GM21447 (cell line): ENCODE data around the gene NACC1.

Experiments used
- ATAC-seq: cut with Tn5 transposase; IDR thresholded peaks from one replicate; pipeline ENCODE4 v1.9.1; 2021; ENCODE audit not compliant: unreplicated experiment

Gene NACC1

DNA sequence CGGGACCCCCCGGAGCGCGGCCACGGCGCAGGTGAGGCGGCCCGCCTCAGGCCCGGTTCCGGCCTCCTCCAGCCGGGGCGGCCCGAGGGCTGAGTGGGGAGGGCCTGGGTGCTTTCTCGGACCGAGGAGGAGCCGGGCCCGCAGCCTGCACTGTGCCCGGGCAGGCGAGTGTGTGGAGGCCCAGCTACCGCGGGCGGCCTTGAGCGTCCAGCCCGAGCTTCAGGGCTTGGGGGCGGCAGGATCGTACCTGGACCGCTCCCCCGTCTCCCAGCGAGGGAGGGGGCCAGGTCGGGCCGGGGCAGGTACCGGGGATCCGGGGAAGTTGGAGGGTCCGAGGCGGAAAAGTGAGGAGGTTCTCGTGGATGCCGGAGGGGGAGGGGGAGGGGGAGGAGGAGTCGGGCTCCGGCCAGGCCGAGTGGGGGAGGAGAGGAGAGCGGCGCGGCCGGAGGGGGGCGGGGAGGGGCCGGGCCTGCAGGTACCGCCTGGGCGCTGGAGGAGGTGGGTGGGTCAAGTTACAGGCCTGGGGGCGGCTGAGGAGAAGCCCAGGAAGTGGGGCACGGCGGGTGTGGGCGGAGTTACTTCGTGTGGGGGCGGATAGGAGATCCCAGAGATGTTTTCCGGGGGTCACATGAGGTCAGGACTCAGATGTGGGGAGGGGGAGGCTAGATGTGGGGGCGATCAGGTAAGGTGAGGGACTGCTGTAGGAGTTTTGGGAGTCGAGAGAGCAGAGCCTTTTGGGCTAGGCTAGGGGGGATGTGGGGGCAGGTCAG is 545 bp downstream of the NACC1 start:
- no peak for ATAC-seq

DNA sequence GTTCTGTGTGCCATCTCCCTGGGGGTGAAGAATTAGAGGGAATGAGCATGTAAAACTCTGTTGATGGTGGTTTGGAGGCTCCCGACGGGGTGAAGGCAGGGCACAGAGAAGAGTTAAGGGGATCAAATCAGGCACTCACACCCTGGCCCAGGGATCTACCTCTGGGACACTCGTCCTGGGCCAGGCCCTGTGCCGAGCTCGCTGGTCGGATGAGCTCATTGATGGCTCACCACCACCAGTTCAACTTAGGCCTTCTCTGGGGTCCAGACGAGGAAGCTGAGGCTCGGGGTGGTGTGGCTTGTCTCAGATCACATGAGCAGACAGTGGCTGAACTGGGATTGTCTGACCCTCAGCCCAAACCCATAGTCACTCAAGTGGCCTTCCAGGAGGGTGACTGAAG is 1.6 kb downstream of the NACC1 start:
- ATAC-seq = no peak

DNA sequence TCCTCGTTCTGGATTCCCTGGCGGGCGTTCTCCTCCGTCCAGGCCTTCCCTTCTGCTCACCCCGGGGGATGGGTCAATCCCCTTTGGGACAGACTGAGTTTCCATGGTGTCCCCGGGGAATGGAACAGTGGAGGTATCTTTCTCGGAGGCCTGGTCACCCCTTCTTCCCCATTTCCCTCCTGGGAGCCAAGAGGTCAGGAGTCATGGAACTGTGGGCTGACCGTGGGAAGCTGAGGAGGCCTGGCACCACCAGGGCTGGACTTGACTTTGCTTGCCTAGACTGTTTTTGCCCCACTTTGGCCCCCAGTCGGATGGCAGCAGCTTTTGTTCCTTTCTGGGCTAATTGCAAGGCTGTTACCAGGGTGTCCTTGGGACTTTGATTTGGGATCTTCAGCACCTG is 2.0 kb downstream of the NACC1 start:
- ATAC-seq = no peak

DNA sequence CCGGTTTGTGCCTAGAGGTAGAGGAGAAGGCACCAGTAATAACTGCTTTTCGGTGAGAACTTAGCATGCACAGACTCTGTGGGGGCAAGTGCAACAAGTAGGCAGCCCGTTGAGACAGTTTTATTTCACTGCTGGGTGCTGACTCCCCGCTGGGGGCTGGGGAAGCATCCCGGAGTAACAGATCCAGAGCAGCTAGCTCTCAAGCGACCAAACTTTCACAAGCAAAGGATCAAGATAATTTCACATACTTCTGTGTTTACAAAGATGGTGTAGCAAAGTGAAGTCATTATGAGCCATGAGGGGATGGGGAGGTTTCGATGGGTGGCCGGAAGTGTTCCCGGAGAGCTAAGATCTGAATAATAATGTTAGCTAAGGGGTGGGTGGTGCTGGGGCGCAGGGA is 2.8 kb downstream of the NACC1 start:
- ATAC-seq = no peak

DNA sequence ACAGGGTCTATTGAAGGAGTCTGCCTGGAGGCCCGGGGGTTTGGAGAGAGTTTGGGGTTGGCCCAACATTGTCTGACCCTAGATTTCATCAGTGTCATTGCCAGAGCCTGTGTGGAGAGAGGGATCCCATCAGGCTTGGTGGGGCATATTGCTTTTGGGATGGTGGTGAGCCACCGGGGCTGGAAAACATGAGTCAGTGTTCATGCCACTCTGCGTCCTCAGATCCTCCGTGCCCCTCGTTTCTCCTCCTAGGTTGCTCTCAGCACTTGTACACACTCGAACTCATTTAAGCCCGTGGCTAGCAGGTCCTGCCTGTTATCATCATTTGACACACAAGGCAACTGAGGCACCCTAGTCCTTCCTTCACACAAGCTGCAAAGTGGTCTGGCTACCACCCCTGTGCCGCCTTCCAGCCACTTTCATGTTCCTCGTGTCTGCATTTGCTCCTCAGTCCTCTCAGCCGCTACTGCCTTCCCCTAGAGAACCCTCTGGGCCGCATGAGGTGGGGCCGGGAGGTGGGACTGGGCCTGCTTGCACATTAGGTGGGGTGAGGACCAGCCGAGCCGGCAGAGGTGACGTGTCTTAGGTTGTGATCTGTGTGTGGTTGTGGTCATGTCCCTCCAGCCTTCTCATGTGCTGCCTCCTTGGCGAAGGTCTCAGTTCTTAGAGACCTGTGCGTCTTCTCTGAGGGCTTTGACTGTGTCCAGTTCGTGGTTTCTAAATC is 3.6 kb downstream of the NACC1 start:
- no peak for ATAC-seq

DNA sequence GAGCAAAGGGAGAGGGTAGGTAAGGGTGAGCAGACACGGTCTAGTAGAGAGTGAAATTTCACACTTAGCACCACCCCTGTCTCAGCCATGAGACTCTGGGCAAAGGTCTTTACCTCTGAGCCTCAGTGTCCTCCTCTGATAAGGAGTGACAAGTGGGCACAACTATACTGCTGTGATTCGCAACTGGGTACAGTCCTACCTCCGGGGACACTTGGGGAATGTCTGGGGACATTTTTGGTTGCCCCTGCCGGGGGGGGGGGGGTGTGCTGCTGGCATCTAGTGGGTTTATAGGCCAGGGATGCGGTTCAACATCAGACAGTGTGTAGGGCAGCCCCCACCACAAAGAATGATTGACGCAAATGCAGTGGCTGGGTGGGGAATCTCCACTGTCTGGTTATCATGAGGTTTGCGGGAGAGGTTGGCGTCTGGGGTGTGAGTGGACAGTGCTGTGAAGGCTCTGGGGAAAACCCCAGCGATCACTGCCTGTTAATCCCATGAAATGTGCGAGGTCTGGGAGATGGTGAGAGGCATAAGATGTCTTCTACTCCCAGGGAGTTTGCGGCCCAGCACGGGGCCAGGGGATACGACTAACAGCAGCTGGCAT is 4.3 kb downstream of the NACC1 start:
- ATAC-seq = no peak

DNA sequence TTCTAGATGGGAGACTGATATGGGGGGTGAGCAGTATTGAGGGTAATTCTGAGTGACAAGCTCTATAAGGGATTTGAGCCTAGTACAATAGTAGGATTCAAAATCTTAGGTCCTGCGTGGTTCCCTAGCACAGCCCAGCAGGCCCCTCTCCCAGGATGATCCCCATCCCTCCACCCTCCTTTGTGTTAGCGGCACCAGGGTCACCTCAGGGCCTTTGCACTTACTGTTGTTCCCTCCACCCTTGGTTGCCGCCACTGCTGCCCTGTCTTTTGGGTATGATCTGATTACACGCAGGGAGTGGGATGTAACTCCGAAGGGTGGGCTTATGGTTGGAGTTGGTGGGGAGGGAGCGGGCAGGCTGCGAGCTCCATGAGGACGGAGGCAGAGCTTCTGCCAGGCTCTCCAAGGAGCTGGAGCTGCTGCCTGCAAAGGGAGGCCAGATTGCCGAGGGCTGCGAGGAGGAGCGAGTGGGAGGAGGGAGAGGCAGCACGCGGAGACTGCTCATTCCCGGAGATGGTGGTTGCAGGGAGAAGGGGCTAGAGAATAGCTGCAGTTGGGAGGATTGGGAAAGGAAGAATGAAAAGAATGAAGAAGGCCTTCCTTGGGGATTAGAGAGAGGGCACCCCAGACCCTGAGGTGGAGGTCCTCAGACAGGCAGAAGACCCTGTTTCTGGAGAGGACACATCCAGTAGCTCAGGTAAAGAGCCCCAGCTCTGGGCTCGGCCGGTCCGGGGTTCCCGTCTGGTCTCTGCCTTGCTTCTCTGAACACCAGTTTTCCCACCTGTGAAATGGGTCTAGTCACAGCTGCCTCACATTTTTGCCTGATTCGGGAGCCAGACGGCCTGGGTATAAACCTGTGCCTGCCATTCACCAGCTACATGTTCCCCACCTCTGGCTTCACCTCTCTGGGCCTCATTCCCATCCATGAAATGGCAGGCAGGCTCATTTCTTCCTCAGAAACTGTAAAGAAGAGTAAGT is 5.2 kb downstream of the NACC1 start:
- no peak for ATAC-seq

DNA sequence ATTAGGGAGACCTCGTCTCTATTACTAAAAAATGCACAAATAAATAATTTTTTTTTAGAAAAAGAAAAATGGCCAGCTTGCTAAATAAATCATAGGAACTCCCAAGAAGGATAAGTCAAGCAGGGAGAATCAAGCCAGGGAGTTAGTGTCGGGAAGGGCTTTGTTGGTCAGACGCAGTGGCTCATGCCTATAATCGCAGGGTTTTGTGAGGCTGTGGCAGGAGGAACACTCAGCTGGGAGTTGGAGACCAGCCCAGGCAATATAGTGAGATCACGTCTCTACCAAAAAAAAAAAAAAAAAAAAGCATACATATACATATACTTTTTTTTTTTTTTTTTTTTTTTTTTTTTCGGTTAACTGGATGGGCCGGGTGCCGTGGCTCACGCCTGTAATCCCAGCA is 9.0 kb downstream of the NACC1 start:
- ATAC-seq = no peak

DNA sequence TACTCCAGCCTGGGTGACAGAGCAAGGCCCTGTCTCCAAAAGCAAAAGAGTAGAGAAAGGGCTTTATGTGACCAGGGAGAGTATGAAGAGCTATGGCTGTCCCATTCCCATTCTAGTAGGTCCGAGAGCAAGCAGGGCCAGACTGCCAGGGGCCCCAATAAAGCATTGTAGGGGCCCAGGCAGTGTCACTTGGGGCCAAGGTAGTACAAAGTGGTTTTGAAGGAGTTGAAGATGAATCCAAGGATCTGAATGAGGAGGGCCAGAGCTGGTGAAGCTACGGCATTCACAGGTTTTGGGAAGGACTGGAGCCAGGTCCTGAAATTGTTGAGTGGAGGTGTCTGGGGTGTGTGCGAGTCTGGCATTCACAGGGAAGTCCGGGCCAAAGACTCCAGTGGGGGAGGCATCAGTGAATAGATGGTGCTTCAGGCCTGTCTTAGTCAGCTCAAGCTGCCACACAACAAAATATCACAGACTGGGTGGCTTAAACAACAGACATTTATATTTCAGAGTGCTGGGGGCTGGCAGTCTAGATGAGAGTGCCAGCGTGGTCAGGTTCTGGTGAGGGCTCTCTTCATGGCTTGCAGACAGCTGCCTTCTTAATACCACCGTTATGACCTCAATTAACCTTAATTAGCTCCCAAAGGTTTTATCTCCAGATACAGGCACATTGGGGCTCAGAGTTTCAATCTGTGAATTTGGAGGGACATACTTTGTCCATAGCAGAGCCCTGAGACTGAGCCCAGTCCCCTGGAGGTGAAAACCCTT is 9.9 kb downstream of the NACC1 start:
- ATAC-seq = no peak

DNA sequence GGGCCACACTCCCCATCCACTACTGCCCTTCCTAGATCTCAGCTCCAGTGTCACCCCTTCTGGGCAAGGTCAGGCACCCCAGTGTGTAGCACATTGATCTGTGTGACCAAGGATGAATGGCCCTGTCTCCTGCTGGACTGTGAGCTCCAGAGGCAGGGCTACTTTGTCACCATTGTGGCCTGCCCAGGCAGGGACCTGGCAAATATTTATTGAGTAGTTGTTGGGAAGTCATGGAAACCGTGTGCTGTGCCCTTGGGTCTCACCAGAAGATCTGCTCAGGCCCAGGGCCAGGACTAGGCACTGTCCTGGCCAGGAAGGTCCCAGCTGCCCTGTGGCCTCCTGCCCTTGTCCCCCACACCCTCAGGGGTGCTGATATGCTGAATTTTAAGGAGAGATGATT is 10.5 kb downstream of the NACC1 start:
- no peak for ATAC-seq

DNA sequence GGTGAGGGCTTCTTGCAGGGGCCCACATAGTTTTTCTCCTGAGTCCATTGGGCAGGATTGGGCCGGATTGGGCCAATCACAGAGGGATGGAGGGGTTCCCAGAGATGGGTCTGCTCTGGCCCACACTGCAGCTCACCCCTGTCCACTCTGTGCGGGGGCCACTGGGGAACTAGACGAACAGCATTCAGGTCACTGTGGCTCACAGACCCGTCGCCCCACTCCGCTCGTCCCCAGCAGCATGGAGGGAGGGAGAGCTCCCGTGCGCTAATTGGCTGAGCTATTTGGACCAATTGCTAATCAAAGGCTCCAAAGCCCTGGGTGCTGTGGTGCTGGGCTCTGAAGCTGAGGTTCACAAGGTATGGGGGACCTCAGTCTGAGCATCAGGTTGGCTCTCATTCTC is 11.3 kb downstream of the NACC1 start:
- ATAC-seq = no peak

DNA sequence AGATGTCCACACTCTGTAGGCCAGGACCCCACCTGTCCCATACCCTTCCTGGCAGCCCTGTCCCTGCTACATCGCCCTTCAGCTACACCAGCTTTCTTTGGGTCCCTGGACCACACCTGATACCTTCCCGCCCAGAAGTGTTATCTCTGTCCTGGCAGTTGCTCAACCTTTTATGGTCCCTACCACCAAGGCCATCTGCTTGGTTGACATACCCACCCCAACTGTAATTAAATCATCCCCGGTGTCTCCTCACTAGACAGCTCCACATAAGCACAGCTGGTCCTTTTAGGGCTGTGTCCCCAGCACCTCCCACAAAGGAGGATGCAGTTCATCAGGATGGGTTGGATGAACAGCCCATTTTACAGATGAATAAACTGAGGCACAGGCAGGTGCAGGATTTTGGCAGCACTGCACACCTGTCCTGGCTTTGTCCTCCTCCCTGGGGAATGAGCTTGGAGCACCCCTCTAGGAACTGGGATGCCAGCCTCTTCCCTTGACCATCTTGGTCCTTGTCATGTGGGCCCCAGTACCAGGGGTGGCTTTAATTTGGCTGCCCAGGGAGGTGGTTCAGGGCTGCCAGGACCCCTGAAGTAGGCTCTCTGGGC is 12.9 kb downstream of the NACC1 start:
- ATAC-seq = no peak

DNA sequence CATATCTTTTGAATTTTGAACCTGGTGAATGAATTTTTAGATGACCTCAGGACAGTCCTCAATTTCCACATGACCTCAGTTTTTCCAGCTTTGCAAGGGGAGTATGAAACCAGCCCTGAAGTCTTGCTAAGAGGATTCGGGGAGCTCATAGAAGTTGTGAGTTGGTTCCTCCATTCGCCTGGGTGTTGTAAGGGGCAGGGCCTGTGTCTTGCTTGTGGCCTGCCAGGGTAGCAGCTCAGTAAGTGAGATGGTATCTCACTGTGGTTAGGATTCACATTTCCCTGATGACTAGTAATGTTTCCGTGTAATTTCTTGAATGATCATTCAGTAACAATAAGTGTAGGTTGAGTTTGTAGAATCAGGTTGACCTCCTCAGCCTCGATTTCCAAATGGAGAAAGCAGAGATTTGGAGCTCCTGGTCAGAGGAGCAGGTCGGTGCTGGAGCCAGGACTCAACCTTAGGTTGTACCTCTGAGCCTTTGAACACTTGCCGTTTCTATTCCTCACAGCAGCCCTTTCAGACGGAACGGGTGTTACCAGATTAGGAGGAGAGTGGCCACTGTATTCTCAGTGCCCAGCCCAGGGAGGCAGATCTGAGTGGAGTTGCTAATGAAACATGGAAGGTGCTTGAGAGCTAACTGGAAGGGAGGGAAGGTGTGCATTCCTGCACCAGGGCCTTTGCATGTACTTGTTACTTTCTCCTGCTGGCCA is 14.6 kb downstream of the NACC1 start:
- ATAC-seq = no peak

DNA sequence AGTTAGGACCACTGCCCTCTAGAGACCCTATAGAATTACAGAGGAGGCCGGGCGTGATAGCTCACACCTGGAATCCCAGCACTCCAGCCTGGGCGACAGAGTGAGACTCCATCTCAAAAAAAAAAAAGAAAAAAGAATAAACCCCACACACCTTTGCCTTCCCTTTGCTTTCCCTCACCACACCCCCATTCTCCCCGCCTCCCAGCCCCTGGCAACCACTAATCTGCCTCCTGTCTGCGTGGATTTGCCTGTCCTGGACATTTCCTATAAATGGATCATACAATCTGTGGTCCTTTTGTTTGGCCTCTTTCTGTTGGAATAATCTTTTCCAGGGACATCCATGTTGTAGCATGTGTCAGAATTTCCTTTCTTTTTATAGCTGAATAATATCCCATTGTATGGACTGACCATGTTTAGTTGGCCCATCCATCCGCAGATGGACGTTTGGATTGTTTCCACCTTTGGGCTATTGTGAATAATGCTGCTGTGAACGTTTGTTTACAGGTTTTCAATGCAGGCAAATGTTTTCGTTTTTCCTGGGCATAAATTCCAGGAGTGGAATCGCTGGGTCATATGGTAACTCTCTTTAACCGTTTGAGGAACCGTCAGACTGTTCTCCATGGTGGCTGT is 15.3 kb downstream of the NACC1 start:
- ATAC-seq = no peak

DNA sequence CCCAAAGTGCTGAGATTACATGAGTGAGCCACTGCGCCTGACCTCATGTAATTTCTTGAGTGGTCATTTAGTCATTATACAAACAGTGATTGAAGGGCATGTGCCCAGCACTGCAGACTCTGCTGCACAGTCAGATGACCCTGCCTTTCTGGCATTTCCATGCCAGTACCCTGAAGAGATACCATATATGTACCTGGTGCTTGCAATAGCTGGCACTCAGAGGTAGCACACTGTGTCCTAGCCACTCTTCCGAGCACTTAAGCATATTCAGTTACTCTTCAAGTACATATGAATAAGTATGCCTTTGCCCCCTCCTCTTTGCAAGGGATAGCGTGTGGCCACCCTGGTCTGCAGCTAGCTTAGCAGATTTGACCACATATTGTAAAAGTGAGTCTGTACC is 16.6 kb downstream of the NACC1 start:
- no peak for ATAC-seq

DNA sequence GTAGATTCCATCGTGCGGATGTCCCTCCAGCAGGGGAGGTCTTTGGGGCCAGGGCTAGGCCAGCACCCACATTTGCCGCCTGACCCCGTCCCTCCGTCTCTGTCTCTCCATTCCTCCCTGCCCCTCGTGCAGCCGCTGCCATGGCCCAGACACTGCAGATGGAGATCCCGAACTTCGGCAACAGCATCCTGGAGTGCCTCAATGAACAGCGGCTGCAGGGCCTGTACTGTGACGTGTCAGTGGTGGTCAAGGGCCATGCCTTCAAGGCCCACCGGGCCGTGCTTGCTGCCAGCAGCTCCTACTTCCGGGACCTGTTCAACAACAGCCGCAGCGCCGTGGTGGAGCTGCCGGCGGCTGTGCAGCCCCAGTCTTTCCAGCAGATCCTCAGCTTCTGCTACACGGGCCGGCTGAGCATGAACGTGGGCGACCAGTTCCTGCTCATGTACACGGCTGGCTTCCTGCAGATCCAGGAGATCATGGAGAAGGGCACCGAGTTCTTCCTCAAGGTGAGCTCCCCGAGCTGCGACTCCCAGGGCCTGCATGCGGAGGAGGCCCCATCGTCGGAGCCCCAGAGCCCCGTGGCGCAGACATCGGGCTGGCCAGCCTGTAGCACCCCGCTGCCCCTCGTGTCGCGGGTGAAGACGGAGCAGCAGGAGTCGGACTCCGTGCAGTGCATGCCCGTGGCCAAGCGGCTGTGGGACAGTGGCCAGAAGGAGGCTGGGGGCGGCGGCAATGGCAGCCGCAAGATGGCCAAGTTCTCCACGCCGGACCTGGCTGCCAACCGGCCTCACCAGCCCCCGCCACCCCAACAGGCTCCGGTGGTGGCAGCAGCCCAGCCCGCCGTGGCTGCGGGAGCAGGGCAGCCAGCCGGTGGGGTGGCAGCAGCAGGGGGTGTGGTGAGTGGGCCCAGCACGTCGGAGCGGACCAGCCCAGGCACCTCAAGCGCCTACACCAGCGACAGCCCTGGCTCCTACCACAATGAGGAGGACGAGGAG is 17.3 kb downstream of the NACC1 start:
- no peak for ATAC-seq

DNA sequence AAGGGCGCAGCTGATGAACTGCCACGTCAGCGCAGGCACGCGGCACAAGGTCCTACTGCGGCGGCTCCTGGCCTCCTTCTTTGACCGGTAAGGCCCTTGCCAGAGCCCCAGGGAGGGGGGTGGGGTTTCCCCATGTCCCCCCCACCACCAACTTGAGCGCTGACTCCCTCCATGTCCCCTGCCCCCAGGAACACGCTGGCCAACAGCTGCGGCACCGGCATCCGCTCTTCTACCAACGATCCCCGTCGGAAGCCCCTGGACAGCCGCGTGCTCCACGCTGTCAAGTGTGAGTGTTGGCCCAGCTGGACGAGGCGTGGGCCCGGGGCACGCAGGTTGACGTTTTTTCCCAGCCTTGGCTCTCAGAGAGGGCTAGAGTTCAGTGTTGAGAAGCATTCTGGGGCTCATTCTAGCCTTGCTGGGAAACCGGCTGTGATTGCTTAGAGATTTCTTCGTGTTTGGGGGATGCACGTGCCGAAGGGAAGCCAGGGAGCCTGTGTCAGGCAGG is 19.3 kb downstream of the NACC1 start:
- no peak for ATAC-seq
